BJ (cell line): ENCODE results near the gene TXNRD2. TPM values are rescaled to one million over a fixed set of nuclear protein-coding genes. Genes with fewer than 3 reads are reported as not detected.

Experiments
- CTCF ChIA-PET: fragments of 350-600 bp; formaldehyde crosslinking; extraction: SDS; loops from one replicate; lab custom pipeline; 2021; ENCODE audit warnings: antibody characterized with exemption, inconsistent platforms; lab: Yijun Ruan, JAX
- POLR2A ChIA-PET: fragments of 300-600 bp; sonication (Branson Sonifier 250); formaldehyde crosslinking; extraction: SDS; loops from one replicate; lab custom pipeline; 2021; ENCODE audit warnings: antibody characterized with exemption; lab: Charles Lee
- DNase-seq: peaks from one replicate; pipeline ENCODE4 v3.0.0-alpha.2; 2011; ENCODE audit warnings: low read depth
- H3K27me3 ChIP-seq: 2 replicates; pipeline ENCODE4 v1.6.0; 2011; ENCODE audit warnings: low read length; ENCODE audit not compliant: control insufficient read depth, insufficient read depth
- H3K36me3 ChIP-seq: 2 replicates; pipeline ENCODE4 v1.5.1; 2011; ENCODE audit warnings: low read length; ENCODE audit not compliant: control insufficient read depth, insufficient read depth
- H3K4me3 ChIP-seq: 2 replicates; pipeline ENCODE4 v1.5.1; 2011; ENCODE audit warnings: low read depth, mild to moderate bottlenecking, control low read depth, low read length
- CTCF ChIP-seq: IDR thresholded peaks from 2 replicates; pipeline ENCODE4 v1.5.1; 2011; ENCODE audit warnings: low read depth, mild to moderate bottlenecking, control low read depth, inconsistent platforms, low read length, moderate library complexity; ENCODE audit not compliant: insufficient read depth
- polyA plus RNA-seq: library from polyadenylated mRNA; depleted of rRNA; stranded (reverse); fragments of >200 nt; gene quantifications from 2 replicates; pipeline ENCODE4 v1.2.3, GENCODE V29; 2011

The TXNRD2 gene
- polyA plus RNA-seq, 1 experiment: 28.5 TPM

DNA sequence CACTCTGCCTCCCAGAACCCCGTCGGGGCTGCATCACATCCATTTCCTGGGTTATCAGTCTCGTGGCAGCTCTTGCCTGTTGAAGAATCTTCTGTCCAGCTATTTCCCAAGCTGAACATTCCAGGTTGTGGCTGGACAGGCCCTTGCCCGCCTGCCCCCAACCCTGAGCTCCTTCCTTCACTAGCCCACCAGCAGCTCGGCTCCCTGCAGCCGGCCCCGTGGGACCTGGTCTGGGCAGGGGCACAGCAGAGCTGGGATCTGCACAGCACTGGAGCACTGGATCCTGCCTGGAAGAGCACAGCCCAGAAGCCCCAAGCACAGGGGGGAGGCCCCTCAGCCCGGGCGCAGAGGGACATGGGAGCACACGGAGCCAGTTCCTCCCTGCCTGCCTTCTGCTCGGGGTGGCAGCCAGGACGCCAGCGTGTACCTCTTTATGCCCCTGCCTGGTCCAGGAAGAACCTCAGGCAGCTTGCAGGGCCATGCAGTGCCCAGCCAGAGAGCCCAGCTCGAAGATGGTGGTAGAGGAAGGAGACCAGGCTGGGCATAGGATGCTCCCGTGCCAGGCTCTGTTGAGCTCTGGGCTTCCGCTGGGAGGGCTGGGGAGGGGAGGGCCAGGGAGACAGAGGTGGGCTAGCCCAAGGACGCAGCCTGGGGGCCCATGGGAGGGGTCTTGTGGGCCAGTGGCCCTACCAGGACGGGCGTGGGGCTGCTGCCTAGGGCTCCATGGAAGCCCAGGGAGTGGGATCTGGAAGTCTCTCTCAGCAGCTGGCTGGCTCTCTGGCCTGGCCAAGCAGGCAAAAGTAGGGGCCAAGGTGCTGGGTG, 70.4 kb downstream of the TXNRD2 start:
- Histone ChIP-seq H3K4me3 (no peak overlapping the region), H3K27me3 (no peaks in the 10 kb centered on the region), H3K36me3 (peaks cover 2% of the 10 kb centered on the region; the same call in 1 of the 2 replicates)
- DNase-seq: no peak
- no peak for TF ChIP-seq CTCF
- POLR2A ChIA-PET: no interaction called here
- CTCF ChIA-PET: interaction anchor here (1.2 to 1.3 kb wide), 2 partner anchors 15 to 39 kb away, joined by 3 read pairs; no protein-coding TSS in a partner anchor

- Histone ChIP-seq H3K4me3 (no peak overlapping the region), H3K36me3 (peaks cover 2% of the 10 kb centered on the region; the same call in 1 of the 2 replicates), H3K27me3 (no peaks in the 10 kb centered on the region)
- DNase-seq: no peak
- CTCF ChIA-PET: interaction anchor here (1.2 to 1.3 kb wide), 2 partner anchors 14 to 40 kb away, joined by 3 read pairs; no protein-coding TSS in a partner anchor
- POLR2A ChIA-PET: no interaction called here
- no peak for TF ChIP-seq CTCF
Measured at GRCh38 chr22:19870153-19871022, 71.2 kb downstream of the TXNRD2 start.

DNA sequence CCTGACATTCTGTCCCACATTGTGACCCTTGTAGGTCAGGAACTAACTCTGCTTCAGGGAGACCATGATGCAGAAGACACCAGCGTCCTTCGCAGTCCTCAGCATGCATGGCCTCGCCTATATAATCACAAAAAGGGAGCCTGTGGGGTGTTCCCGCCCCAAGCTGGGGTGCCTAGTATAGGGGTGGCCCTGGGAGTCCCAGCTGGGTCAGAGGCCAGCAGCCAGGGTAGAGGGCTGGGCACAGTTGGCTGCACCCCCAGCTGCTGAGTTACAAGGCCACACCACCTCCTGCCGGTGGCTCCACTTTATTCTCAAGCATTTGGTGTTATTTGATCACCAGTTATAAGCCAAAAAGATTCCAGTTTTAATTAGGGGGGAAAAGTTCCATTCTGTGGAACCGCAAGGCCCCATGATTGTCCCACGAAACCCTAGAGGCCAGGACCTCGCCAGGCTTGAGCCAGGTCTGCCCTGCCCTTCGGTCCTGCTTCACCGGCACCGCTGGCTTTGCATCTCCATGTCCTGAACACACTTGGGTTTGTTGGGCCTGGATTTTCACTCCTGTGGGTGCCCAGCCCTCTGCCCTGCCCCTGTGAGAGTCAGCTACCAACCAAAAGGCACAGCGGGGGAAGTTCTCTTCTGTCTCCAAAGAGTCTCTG, 72.0 kb downstream of the TXNRD2 start:
- H3K27me3 ChIP-seq: no peaks in the 10 kb centered on the region
- ChIA-PET CTCF (no interaction called here), POLR2A (no interaction called here)
- H3K36me3 ChIP-seq: peaks cover 2% of the 10 kb centered on the region; the same call in 1 of the 2 replicates
- TF ChIP-seq CTCF: no peak
- DNase-seq: no peak
- no peak overlapping the region for H3K4me3 ChIP-seq

DNA sequence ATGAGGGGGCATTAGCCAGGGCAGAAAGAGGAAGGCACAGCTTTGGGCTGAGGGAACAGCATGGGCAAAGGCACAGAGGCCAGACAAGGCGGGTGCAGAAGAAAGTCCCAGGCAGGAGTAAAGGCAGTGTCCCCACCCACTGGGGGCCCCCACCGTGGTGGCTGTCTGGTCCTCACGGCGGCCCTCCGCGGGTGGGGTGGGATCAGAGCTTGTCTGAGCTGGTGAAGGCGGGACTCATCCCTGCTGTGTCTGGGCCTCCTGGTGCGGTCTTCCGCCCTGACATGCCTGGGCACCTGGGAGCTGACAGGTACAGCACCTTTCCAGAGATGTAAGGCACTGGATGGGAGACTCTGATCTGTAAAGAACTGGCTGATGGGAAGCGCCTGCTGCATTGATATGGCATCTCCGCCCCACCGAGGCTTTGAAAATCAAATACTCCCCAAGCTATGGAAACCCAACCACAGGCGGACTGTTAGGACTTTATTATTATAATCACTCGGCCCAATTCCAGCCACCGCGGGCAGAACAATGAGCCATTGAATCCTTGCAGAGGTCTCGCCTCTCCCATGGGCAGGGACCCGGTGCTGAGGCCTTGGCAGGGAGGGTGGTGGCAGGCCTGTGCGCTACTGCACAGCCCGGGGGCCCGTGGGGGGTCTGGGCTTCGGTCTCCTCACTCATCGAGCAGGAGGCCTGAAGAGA, 72.7 kb downstream of the TXNRD2 start:
- CTCF ChIA-PET: no interaction called here
- Histone ChIP-seq H3K36me3 (no peaks in the 10 kb centered on the region), H3K4me3 (no peak overlapping the region), H3K27me3 (no peaks in the 10 kb centered on the region)
- DNase-seq: no peak
- POLR2A ChIA-PET: no interaction called here
- TF ChIP-seq CTCF: no peak
